Vagina (tissue), 2 donors: ENCODE measurements around the gene APOBEC3H. TPM values are rescaled to one million over a fixed set of nuclear protein-coding genes. Genes with fewer than 3 reads are reported as not detected.

Experiments used
- DNase-seq, 2 donors: peaks; one replicate each; pipeline ENCODE4 v3.0.0-alpha.2; 2017; ENCODE audit errors: extremely low spot score in 2 of 2
- H3K27ac ChIP-seq: fragments of 200-600 bp; sonication (generic); one replicate; pipeline ENCODE4 v1.5.1; 2019
- H3K27me3 ChIP-seq: fragments of 200-600 bp; sonication (generic); one replicate; pipeline ENCODE4 v1.5.1; 2019
- H3K36me3 ChIP-seq, 2 donors: fragments of 200-600 bp; sonication (generic); one replicate each; pipeline ENCODE4 v1.5.1; 2017 to 2019
- H3K4me1 ChIP-seq: fragments of 200-600 bp; sonication (generic); one replicate; pipeline ENCODE4 v1.5.1; 2019
- H3K4me3 ChIP-seq, 2 donors: fragments of 200-600 bp; sonication (generic); 1 replicate in 1 of 2; 2 replicates in 1 of 2; pipeline ENCODE4 v1.5.1; 2016 to 2019
- H3K9me3 ChIP-seq: fragments of 200-600 bp; sonication (generic); one replicate; pipeline ENCODE4 v1.5.1; 2019
- POLR2A ChIP-seq, 2 donors: fragments of 450-650 bp; IDR thresholded peaks; one replicate each; pipeline ENCODE4 v1.6.1; 2017; ENCODE audit warnings: antibody characterized with exemption in 2 of 2, mild to moderate bottlenecking in 2 of 2, moderate library complexity in 2 of 2
- POLR2AphosphoS5 ChIP-seq, 2 donors: sonication (generic); formaldehyde crosslinking; IDR thresholded peaks; one replicate each; pipeline ENCODE4 v1.9.0; 2017; ENCODE audit warnings: antibody characterized with exemption in 2 of 2, mild to moderate bottlenecking in 2 of 2, low read depth in 1 of 2; ENCODE audit not compliant: insufficient read depth in 1 of 2
- intact Hi-C: fragments of 100-400 bp; cut with DNase I; formaldehyde crosslinking; loops from one replicate; pipeline ENCODE4 v1.15.1; 2023
- total RNA-seq: library from RNA; depleted of rRNA; stranded (reverse); fragments of >200 nt; gene quantifications from one replicate; pipeline ENCODE4 v1.2.3, GENCODE V29; 2016
- TF ChIP-seq, protein P1 (sequence below), 3 experiments: fragments of 450-650 bp in 2 of 3; fragments of 200-600 bp in 1 of 3; sonication (generic) in 1 of 3; IDR thresholded peaks; one replicate each; pipeline ENCODE4 v1.5.1; 2017 to 2019; ENCODE audit warnings: antibody characterized with exemption in 3 of 3, mild to moderate bottlenecking in 2 of 3, moderate library complexity in 2 of 3

The APOBEC3H gene
- total RNA-seq, 1 donor from 2014 or later: not detected

DNA sequence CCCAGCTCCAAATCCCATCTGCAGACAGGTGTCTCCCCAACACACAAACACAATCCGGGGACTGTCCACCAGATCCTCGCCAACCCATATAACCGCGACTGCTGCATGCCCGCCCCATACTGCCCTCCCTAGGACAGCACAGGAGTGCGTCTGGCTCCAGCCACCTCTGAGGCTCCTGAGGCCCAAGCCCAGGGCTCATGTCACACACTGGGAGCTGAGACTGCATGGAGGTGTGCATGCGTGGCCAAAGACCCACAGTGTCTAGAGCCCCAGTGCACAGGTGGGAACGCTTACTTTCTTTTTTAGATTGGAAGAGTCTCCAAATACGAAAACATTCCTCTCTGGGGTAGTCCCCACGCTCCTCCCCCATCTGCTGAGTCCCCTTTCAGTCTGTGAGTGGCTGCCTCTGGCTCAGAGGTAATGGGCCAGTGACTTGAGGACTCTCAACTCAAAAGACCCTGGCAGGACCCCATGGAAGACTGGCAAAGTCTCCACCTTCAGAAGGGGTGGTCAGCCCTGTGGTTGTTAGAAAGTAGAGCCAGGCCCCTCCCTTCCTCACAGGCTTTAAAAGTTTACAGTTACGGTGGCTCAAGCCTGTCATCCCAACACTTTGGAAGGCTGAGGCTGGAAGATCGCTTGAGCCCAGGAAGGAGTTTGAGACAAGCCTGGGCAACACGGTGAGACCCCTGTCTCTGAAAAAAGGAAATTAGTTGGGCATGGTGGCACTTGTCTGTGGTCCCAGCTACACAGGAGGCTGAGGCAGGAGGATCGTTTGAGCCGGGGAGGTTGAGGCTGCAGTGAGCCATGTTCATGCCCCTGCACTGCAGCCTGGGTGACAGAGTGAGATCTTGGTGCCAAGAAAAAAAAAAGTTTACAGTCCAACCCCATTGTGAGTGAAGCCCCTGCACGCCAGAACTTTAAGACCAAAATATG, 53.1 kb downstream of the APOBEC3H start:
- intact Hi-C loops: no loop called here
- Histone ChIP-seq H3K36me3 (no peaks in the 10 kb centered on the region), H3K27ac (peak overlapping the region; percentile 99), H3K4me3 (peak overlapping the region; percentile 95 to 100), H3K4me1 (peaks cover 73% of the 10 kb centered on the region), H3K9me3 (no peaks in the 10 kb centered on the region), H3K27me3 (no peaks in the 10 kb centered on the region)
- peak in 1 of 2 donors; percentile 87 for DNase-seq
- no peak for TF ChIP-seq POLR2AphosphoS5 (IDR thresholded peaks at IDR 0.05; ENCODE audit: insufficient read depth in 1 of 2, low read depth in 1 of 2)
- TF ChIP-seq, protein P1, sequence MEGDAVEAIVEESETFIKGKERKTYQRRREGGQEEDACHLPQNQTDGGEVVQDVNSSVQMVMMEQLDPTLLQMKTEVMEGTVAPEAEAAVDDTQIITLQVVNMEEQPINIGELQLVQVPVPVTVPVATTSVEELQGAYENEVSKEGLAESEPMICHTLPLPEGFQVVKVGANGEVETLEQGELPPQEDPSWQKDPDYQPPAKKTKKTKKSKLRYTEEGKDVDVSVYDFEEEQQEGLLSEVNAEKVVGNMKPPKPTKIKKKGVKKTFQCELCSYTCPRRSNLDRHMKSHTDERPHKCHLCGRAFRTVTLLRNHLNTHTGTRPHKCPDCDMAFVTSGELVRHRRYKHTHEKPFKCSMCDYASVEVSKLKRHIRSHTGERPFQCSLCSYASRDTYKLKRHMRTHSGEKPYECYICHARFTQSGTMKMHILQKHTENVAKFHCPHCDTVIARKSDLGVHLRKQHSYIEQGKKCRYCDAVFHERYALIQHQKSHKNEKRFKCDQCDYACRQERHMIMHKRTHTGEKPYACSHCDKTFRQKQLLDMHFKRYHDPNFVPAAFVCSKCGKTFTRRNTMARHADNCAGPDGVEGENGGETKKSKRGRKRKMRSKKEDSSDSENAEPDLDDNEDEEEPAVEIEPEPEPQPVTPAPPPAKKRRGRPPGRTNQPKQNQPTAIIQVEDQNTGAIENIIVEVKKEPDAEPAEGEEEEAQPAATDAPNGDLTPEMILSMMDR (IDR thresholded peaks at IDR 0.05): no peak
- TF ChIP-seq POLR2A (IDR thresholded peaks at IDR 0.05): no peak

- DNase-seq: peak in 1 of 2 donors; percentile 84
- Histone ChIP-seq H3K27me3 (no peaks in the 10 kb centered on the region), H3K27ac (peak overlapping the region; percentile 99), H3K9me3 (no peaks in the 10 kb centered on the region), H3K4me3 (peak overlapping the region; percentile 95 to 100), H3K36me3 (no peaks in the 10 kb centered on the region), H3K4me1 (peaks cover 72% of the 10 kb centered on the region)
- intact Hi-C loops: no loop called here
- TF ChIP-seq POLR2A (IDR thresholded peaks at IDR 0.05) (no peak), POLR2AphosphoS5 (IDR thresholded peaks at IDR 0.05; ENCODE audit: insufficient read depth in 1 of 2, low read depth in 1 of 2) (no peak)
- TF ChIP-seq, protein P1 (IDR thresholded peaks at IDR 0.05): no peak
Measured at GRCh38 chr22:39150848-39151215, 53.8 kb downstream of the APOBEC3H start.

DNA sequence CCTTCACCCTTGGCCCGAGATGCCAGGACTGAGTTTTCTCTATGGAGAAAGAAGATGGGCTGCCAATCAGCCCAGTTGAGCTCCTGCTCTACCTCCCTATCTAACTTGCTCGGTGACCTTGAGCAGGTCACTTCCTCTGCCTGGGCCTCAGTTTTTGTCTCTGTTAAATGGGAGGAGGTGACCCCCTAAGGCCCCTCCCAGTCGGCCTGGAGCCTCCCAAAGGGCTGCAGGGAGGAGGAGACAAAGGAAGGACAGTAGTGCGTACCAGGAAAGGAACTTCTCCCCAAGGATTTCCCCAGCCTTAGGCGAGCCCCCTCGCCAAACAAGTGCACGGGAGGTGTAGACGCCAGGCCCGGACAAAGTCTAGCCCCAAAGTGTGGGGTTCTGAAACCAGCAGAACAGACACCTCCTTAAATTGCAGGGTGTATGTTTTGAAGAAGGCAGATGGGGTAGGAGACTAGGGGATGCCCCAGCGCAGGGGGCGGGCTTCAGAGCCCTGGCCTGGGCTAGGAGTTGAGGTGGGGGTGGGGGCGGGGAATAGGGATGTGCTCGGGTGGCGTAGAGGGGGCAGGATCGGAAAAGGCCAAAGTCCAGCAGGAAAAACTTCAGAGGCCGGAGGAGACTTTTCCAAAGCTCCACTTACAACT, 54.4 kb downstream of the APOBEC3H start:
- DNase-seq: peak in 1 of 2 donors; percentile 88
- H3K9me3 ChIP-seq: no peaks in the 10 kb centered on the region
- H3K4me1 ChIP-seq: peaks cover 66% of the 10 kb centered on the region
- intact Hi-C loops: no loop called here
- peak overlapping the region; percentile 99 for H3K27ac ChIP-seq
- no peaks in the 10 kb centered on the region for H3K36me3 ChIP-seq
- H3K4me3 ChIP-seq: peak overlapping the region; percentile 95 to 100
- H3K27me3 ChIP-seq: no peaks in the 10 kb centered on the region
- TF ChIP-seq, protein P1 (IDR thresholded peaks at IDR 0.05): no peak
- no peak for TF ChIP-seq POLR2AphosphoS5 (IDR thresholded peaks at IDR 0.05; ENCODE audit: insufficient read depth in 1 of 2, low read depth in 1 of 2)
- no peak for TF ChIP-seq POLR2A (IDR thresholded peaks at IDR 0.05)

DNA sequence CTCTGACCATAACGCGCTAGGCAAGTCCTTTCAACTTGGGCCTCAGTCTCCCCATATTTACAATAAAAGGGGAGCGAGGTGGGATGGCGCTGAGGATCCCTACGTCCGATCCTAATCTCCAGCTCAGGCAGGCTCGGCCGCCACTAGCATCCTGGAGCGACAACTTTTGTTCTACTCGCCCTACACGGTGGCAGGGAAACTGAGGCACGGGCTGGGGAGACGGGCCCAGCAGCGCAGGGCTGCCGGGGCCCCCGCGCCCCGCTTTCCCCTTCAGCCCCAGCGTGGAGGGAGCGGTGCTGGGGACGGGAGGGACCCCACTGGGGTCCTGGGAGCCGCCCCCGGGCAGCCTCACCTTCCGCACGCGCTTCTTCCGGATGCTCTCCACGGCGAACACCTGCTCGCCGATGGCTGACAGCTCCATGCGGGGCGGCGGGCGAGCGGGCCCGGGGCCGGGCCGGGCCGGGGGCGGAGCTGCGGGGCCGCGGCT, 55.0 kb downstream of the APOBEC3H start:
- H3K27ac ChIP-seq: peak overlapping the region; percentile 99
- no peaks in the 10 kb centered on the region for H3K27me3 ChIP-seq
- peak in 1 of 2 donors; percentile 88 for DNase-seq
- intact Hi-C loops: no loop called here
- H3K9me3 ChIP-seq: no peaks in the 10 kb centered on the region
- H3K36me3 ChIP-seq: no peaks in the 10 kb centered on the region
- H3K4me1 ChIP-seq: peaks cover 61% of the 10 kb centered on the region
- TF ChIP-seq POLR2A (IDR thresholded peaks at IDR 0.05) (peak in 1 of 2 donors; percentile 39), POLR2AphosphoS5 (IDR thresholded peaks at IDR 0.05; ENCODE audit: insufficient read depth in 1 of 2, low read depth in 1 of 2) (no peak)
- TF ChIP-seq, protein P1 (IDR thresholded peaks at IDR 0.05): no peak
- H3K4me3 ChIP-seq: peak overlapping the region; percentile 95 to 100
